Activated B cell treated with CpG ODN at 0.5 μM for 24 hours (primary cell): ENCODE data around the gene SEMA5B. TPM values are rescaled to one million over a fixed set of nuclear protein-coding genes. Genes with fewer than 3 reads are reported as not detected.

Experiments used
- ATAC-seq: fragments of 200-7000 bp; cut with Tn5 transposase; one replicate; pipeline ENCODE4 v1.10.0; 2021; ENCODE audit warnings: low read depth, mild to moderate bottlenecking, moderate library complexity
- CTCF ChIA-PET: fragments of 350-600 bp; sonication (Branson Sonifier 250); formaldehyde crosslinking; loops from one replicate; lab custom pipeline; 2021; ENCODE audit warnings: antibody characterized with exemption; lab: Charles Lee
- POLR2A ChIA-PET: fragments of 350-600 bp; sonication (Branson Sonifier 250); formaldehyde crosslinking; loops from one replicate; lab custom pipeline; 2021; ENCODE audit warnings: antibody characterized with exemption; lab: Charles Lee
- DNase-seq: peaks from one replicate; pipeline ENCODE4 v3.0.0; 2022
- H3K27ac Mint-ChIP-seq: one replicate; pipeline ENCODE4 v1.8.0; 2020; ENCODE audit warnings: mixed read lengths
- H3K27me3 Mint-ChIP-seq: one replicate; pipeline ENCODE4 v1.8.0; 2021; ENCODE audit warnings: mixed read lengths
- H3K36me3 Mint-ChIP-seq: one replicate; pipeline ENCODE4 v1.8.0; 2021; ENCODE audit warnings: low read depth, mixed read lengths
- H3K4me1 Mint-ChIP-seq: one replicate; pipeline ENCODE4 v1.8.0; 2021; ENCODE audit warnings: mixed read lengths
- H3K4me3 Mint-ChIP-seq: one replicate; pipeline ENCODE4 v1.8.0; 2020; ENCODE audit warnings: mild to moderate bottlenecking, mixed read lengths
- H3K9me3 Mint-ChIP-seq: one replicate; pipeline ENCODE4 v1.8.0; 2020; ENCODE audit warnings: mixed read lengths
- CTCF ChIP-seq: fragments of 200-600 bp; IDR thresholded peaks from one replicate; pipeline ENCODE4 v1.8.0; 2022; ENCODE audit warnings: antibody characterized with exemption, mild to moderate bottlenecking
- intact Hi-C: fragments of 100-400 bp; cut with micrococcal nuclease; formaldehyde crosslinking; loops from one replicate; pipeline ENCODE4 v1.15.1; 2024
- total RNA-seq: library from RNA; stranded (reverse); gene quantifications from 2 replicates; pipeline ENCODE4 v1.2.3, GENCODE V29; 2022

Gene SEMA5B
- total RNA-seq, 1 donor from 2014 or later: 1.6 TPM

DNA sequence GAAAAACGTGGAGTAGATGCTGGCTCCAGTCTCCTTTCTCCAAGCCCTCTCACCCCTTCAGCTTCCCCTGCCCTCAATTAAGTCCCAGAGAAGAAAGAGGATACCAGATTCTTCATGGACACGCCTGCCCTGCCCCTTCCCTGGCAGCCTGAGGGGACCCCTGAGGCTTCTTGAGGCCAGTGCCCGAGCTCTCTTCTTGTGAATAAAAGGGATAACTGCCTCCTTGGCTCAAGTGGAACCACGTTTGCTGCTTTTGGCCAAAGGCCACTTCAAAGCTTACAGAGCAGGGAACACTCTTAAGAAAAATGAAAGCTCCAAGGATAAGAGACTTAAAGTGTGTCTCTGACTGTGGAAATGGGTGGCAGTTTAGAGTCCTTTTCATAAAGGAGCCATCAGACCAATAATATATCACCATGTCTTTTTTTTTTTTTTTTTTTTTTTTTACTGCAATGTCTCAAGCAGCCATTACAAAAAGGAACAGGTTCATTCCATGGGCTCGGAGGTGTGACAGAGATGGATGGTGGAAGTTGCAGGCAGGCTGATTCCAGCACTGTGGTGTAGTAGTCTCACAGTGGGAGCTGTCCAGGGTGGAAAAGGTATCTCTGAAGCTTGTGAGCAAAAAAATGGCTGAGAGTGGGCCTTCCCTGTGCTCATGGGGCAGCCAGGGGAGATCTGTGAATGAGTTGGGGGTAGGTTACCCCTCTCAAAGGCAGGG, 108.8 kb downstream of the SEMA5B start:
- DNase-seq (no peak), ATAC-seq (no peak)
- POLR2A ChIA-PET: interaction anchor here (0.7 kb wide), 1 partner anchor 1588 kb away, joined by 3 read pairs; no protein-coding TSS in a partner anchor
- Mint-ChIP-seq H3K4me3 (no peak overlapping the region), H3K27me3 (peaks cover 16% of the 10 kb centered on the region), H3K36me3 (no peaks in the 10 kb centered on the region), H3K27ac (no peak overlapping the region), H3K4me1 (peaks cover 23% of the 10 kb centered on the region), H3K9me3 (no peaks in the 10 kb centered on the region)
- intact Hi-C loops: no loop called here
- no peak for TF ChIP-seq CTCF
- CTCF ChIA-PET: no interaction called here

DNA sequence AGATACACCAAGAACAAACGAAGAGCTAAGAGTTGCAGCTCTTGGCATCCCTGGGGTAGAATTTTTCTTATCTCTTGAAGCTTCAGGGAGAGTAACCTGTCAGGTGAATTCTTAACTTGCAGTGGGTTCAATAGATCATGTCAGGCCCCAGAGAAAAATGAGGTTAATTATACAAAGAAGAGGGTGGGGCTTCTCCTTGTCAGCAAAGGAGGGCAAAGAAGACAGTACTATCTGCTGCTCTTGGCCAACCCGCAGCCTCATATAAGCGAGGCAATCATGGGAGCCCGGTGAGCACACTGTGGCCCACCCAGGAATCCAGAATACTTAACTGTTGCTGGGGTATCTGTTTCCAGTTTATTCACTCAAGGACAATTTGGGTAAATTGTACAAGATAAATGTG, 110.2 kb downstream of the SEMA5B start:
- DNase-seq (no peak), ATAC-seq (no peak)
- TF ChIP-seq CTCF: no peak
- Mint-ChIP-seq H3K27ac (no peak overlapping the region), H3K9me3 (no peaks in the 10 kb centered on the region), H3K27me3 (peaks cover 17% of the 10 kb centered on the region), H3K4me1 (peaks cover 19% of the 10 kb centered on the region), H3K4me3 (no peak overlapping the region), H3K36me3 (no peaks in the 10 kb centered on the region)
- CTCF ChIA-PET: interaction anchor here (0.7 kb wide), 1 partner anchor 113 kb away, joined by 3 read pairs; no protein-coding TSS in a partner anchor
- intact Hi-C loops: no loop called here
- POLR2A ChIA-PET: no interaction called here

GRCh38 chr3:122916580-122916979, 111.0 kb downstream of the SEMA5B start:
- TF ChIP-seq CTCF: no peak
- POLR2A ChIA-PET: no interaction called here
- H3K4me1 Mint-ChIP-seq: peaks cover 18% of the 10 kb centered on the region
- intact Hi-C loops: no loop called here
- no peak overlapping the region for H3K4me3 Mint-ChIP-seq
- ATAC-seq (peak; percentile 25), DNase-seq (no peak)
- CTCF ChIA-PET: interaction anchor here (0.6 kb wide), 1 partner anchor 524 kb away, joined by 3 read pairs; no protein-coding TSS in a partner anchor
- H3K27me3 Mint-ChIP-seq: peaks cover 18% of the 10 kb centered on the region
- no peaks in the 10 kb centered on the region for H3K36me3 Mint-ChIP-seq
- H3K9me3 Mint-ChIP-seq: no peaks in the 10 kb centered on the region
- no peak overlapping the region for H3K27ac Mint-ChIP-seq

GRCh38 chr3:122916084-122916483, 111.5 kb downstream of the SEMA5B start:
- intact Hi-C loops: no loop called here
- H3K4me3 Mint-ChIP-seq: no peak overlapping the region
- peaks cover 15% of the 10 kb centered on the region for H3K4me1 Mint-ChIP-seq
- ATAC-seq (no peak), DNase-seq (no peak)
- ChIA-PET POLR2A (no interaction called here), CTCF (no interaction called here)
- H3K27me3 Mint-ChIP-seq: peaks cover 14% of the 10 kb centered on the region
- H3K9me3 Mint-ChIP-seq: no peaks in the 10 kb centered on the region
- H3K27ac Mint-ChIP-seq: no peak overlapping the region
- TF ChIP-seq CTCF: no peak
- H3K36me3 Mint-ChIP-seq: no peaks in the 10 kb centered on the region

DNA sequence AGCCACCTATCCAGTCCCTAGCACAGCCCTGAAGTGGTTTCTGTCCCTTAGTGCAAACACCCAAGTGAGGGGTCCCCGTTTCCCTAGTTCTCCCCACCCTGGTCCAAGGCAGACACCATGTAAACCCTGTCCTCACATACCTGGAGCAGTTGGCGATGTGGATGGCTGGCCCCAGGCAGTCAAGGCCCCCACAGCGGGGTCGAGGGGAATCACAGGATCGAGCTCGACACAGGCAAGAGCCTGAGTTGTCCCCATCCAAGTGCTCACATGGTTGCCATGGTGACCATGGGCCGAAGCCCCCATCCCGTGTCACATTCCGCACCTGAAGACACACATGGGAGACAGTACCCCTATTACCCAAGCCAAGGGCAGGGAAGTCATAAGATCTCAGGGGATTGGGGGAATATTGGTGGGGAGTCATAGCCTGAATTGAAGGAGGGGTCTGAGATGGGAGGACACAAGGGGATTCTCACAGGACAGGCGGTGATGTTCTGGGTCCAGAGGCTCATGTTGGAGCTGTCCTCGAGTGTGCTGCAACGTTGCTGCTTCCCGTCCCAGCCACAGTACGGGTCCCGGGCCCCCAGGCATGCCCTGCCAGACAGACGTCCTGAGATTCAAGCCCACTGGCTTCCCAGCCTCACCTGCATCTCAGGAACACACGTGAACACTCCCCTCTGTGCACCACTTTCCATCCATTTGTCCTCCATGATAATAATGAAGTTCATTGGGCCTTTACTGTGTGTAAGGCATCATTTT, 112.1 kb downstream of the SEMA5B start:
- no peak overlapping the region for H3K4me3 Mint-ChIP-seq
- CTCF ChIA-PET: no interaction called here
- no peak for TF ChIP-seq CTCF
- H3K27ac Mint-ChIP-seq: no peak overlapping the region
- peaks cover 15% of the 10 kb centered on the region for H3K4me1 Mint-ChIP-seq
- no peak for DNase-seq
- ATAC-seq: no peak
- H3K9me3 Mint-ChIP-seq: no peaks in the 10 kb centered on the region
- H3K27me3 Mint-ChIP-seq: peaks cover 14% of the 10 kb centered on the region
- no peaks in the 10 kb centered on the region for H3K36me3 Mint-ChIP-seq
- POLR2A ChIA-PET: no interaction called here
- intact Hi-C loops: no loop called here
